Cerebellar nuclear complex (tissue), 1 donor: Measurements from ENCODE around the gene KRT32.
"Not testable (repeated sequence)": the region's sequence is repeated elsewhere in the genome, so short reads cannot be mapped to it uniquely, and the experiment has no call there.

Experiments used
- DNase-seq, 2 experiments: peaks; one replicate each; lab custom pipeline; 2025; lab: John Stamatoyannopoulos, UW

Gene KRT32

DNA sequence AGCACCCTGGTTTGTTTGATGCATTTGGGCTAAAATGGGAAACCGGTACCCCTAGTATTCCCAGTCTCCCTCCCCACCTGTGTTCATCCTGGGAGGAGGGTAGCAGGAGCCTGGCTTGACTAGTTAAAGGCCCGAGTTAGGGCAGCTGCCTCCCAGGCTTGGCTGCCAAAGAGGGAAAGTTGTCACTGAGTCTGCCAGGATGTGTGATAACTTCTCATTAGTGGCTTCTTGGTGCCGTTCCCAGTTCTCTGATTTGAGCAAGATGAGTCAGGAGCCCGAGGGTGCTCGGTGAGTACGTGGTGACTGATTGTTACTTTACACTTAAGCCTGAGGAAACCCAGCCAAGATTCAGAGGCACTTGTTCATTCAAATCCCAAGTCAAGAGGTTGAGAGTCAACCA lies 2.5 kb downstream of the KRT32 start:
- DNase-seq, result no peak

DNA sequence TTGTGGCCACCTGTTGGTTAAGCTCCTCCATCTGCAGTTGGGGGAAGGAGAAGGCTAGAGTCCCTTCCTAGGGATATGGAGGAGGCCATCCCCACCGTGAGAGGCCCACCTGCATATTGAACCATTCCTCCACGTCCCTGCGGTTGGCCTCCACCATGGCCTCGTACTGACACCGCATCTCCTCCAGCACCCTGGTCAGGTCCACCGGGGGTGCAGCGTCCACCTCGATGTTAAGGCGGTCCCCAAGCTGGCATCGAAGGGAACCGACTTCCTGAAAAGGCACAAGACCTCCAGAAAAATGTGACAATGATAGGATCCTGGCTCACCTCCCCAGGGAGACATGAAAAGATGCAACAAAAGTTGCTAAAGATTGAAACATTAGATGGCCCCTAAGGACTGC lies 3.0 kb downstream of the KRT32 start:
- no peak for DNase-seq

DNA sequence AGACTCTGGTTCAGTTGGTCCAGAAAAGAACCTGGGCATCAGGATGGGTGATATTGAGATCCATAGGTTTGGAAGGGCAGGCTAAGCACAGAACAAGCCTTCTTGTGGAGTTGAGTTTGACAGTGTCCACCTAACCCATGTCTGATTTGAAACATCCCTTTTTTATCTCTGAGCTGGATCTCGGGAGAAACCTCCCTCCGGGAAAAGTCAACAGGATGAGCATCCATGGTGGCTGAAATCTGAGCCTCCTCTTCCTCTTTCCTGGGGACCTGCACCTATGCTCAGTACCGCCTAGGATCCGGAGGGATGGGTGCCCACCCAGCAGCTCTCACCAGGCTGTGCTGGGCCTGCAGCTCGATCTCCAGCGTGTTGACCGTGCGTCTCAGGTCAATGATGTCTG lies 3.4 kb downstream of the KRT32 start:
- DNase-seq, result no peak

DNA sequence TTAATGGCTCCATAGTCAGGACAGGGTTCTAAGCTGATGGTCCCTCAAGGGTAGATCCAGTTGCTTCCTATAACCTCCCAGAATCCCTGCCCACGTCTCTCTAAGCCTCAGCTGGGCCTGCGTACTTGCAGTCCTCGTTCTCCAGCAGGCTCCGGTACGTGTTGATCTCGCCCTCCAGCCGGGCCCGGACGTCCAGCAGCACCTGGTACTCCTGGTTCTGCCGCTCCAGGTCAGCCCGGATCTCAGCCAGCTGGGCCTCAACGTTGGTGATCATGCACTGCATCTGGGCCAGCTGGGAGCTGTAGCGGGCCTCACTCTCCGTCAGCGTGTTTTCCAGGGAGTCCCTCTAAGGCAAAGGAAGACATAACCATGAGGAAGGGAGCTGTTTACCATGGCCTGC lies 4.5 kb downstream of the KRT32 start:
- no peak for DNase-seq

DNA sequence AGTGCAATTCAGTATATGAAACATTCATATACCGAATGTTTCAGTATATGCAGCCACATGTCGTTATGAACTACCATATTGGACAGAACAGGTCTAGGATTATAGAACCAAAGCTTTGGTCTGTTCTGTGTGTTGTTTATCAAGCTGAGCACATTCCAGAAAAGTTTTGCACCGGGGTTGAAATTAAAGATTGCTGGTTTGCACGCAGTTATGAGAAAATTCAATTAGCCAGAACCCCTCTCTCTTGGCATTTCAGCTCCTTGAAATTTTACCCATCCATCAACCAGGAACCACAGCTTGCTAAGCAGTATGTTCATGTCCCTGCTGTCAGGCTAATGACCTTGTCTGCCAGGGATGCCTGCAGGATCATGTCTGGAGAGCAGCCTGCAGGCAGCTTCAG lies 9.5 kb downstream of the KRT32 start:
- DNase-seq, result no peak

DNA sequence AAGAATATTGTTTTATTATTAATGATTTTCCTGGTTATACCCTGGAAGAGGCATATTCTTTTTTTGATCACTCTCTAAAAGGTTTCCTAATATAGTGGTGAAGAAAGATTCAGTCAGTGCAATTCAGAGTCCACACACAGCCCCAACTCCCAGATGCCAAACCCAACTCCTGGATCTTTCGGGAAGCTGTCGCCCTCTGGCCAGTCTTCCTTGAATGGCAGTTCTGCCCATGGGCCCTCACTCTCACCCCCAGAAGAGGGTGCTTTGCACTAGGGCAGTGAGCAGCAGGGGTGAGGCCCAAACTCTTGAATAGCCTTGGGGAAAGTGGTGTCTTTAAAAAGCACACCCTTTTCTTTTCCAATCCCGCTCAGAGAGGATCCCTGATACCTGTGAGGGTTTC lies 11.0 kb downstream of the KRT32 start:
- DNase-seq, result no peak

DNA sequence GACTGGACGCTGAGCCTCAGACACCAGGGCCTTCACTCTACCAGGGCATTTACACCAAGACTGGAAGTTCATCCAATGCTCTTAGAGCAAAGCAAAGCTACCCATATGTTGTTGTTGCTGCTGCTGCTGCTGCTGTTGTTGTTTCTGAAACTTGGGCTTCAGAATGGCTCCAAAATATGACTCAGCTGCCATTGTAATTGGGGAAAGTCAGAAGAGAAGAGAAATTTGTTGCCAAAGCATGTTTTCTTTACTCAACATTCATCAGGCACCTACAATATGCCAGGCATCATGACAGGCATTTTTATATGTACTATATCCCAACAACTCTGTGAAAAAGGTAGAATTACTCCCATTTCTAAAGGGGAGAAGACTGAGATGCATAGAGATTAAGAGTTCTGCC lies 11.9 kb downstream of the KRT32 start:
- no peak for DNase-seq

DNA sequence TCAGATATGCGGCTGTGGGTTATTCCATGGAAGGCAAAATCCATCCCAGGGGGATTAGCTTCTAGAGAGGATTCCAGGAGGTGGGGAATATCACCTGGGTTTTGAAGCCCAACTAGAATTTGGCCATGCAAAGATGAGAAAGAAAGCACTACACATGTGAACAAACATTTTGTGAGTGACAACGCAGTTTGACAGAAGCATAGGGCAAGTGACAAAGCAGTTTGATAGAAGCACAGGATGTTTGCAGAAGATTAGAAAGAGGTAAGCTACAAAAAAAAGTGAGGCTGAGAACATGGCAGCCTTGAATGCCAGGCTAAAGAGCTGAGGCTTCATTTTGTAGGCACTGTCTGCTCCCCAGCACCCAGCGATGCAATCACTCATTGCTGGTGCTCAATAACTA lies 14.1 kb downstream of the KRT32 start:
- no peak for DNase-seq

DNA sequence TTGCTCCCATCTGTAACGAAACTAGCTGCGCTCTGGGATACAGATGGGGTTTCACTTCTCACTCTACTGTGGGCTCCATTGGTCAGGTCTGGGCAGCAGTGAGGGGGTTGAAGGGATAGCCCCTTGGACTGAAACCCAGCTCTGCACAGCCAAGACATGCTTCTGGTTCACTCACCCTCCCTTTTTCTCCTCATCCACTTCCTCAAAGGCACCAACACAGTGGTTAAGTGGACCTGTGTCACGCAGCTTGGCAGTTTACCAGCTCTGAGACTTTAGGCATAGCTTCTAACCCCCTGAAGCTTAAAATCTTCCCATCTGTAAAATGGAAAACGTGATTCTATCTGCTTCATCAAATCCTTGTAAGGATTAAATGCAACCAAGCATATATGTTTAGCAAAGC lies 14.9 kb downstream of the KRT32 start:
- no peak for DNase-seq

DNA sequence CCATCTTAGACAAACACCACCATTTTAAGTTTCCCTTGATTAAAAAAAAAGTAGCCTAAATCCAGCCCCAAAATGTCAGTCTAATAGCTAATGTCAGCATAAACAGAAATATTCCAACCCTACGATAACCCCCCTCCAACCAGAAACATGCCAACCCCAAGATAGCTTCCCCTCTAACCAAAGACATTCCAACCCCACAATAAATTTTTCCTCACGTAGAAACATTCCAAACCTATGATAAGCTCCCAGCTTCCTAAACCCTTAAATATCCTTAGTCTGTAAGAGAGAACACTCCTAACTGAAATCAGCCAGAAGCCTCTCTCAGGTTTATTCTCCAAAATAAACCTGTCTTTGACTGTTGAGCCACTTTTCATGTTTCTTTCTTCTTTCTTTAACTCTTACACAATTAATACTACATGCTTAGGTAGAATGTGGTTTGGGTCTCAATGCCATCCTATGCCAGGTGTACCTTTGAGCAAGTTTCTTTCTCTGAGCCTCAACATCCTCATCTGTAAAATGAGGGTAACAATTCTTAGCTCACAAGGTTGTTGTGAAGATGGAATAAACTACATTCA lies 15.9 kb downstream of the KRT32 start:
- no peak for DNase-seq

DNA sequence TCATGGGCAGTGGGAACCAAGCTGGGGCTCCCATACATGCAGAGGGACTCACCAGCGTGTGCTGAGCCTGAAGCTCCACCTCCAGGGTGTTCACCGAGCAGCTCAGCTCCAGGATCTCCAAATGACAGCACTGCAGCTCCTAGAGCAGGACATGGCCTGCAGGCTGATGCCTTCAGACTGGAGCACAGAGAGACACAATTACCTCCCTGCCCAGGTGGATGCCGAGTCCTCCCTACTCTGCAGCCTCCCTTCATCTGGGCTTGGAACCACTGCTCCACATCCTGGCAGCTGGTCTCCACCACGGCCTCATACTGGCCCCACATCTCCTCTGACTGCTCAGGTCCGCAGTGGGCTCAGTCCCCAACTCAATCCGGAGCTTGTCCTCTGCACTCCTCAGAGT lies 18.2 kb downstream of the KRT32 start:
- no peak for DNase-seq

DNA sequence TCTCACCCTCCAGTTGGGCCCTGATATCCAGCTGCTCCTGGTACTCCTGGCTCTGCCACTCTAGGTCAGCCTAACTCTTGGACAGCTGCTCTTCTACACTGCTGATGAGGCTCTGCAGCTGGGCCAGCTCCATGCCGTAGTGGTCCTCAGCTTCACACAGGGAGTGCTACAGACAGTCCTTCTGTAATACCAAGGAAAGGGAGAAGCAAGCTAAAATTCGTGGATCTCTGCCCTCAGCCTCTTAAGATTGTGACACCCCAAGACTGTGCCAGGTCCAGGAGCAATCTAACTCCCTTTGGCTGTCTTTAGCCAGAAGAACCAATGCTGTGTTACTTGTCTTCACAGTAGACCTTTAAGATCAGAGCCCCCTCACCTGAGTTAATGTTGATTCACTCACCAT lies 18.7 kb downstream of the KRT32 start:
- no peak for DNase-seq

DNA sequence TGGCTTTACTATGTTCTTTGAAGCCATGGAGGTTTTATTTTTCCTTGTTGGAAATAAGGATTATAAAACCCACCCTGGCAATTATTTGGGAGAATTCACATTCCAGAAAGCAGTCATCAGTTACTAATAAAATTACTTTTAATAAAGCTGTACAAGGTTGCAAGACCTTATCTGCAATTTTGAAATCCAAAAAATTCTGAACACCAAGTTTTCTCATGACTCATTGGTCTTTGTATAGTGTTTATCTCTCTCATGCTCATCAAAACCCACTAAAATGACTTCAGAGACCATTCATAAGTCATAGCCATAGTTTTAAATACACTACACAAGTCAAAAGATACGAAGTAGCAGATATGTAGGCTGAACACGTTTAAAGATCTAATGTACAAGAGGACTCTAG lies 20.4 kb downstream of the KRT32 start:
- no peak for DNase-seq

DNA sequence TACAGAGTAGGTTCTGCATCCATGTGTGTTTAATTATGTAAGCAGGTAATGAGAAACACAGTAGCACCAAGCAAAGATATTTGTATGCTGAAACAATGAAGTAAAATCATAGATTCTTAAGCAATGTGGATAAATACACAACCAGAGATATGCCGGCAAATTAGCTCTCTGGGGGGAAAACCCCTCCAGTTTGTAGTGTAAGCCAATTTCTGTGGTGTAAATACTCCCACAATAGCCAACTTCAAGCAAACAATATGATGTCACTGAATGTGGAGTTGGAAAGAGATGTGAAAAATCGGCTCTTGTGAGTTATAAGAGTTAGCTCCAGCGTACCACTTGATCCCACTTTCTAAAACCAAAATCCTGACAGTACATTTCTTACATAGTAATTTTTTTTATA lies 22.5 kb downstream of the KRT32 start:
- DNase-seq, result no peak

DNA sequence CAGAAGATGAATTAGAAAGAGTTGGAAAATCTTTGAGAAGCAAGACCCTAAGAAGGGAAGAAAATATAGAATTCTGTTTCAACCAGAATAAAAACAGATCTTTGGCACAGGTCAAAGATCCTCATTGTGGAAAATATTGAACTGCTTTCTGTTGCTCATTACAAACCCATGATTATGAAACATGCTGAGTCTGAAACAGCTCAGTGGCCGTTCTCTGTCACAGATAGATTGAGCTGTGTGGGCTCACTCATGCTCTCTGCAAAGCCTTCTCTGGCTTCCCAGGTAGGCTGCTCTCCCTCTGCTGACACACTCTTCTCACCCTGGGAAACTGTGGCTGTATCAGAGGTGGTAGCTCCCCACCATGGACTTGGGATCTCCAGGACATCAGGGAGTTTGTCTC lies 23.0 kb downstream of the KRT32 start:
- DNase-seq, result no peak

DNA sequence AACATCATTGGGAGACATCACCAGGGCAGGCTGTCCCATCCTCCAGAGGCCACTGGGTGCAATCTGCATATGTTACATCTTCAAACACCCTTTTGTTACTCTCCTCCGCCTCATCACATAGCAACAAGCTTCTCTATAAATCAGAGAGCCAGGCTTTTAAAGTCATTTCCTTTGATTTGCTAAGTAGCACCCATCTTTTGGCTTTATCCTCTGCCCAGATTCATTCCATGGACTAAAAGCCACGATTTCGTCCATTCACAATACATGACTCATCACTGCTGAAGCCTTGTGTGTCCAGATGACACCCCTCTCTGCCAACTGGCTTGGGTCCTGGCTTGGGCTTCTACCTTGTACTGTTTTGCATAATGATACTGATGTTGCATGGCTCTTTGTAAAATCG lies 24.4 kb downstream of the KRT32 start:
- DNase-seq, result no peak

DNA sequence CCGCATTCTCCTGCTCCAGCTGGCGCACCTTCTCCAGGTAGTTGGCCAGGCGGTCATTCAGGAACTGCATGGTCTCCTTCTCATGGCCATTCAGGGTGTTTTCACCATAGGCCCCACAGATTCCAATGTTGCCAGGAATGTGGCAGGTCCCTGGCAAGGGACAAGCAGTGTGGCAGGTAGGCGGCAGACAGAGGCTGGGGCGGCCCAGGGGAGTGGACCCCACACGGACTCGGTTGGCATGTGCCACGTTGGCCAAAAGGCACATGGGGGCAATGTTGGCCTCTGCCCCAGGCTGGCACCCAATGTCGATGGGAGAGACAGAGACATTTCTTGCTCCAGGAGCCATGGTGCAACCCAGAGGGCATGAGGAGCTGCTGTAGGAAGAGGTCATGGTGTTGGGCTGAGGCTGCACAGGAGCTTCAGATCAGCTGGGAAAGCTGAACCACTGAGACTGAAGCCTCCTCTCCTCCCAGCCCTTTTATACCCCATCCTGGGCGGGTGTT lies 26.6 kb downstream of the KRT32 start, which contains the start of gene KRT38:
Gene KRT38 (minus strand): TSS at position 453 of the 503 bp plus-strand sequence. CDS start 62 bp downstream, at position 391.
- no peak for DNase-seq

DNA sequence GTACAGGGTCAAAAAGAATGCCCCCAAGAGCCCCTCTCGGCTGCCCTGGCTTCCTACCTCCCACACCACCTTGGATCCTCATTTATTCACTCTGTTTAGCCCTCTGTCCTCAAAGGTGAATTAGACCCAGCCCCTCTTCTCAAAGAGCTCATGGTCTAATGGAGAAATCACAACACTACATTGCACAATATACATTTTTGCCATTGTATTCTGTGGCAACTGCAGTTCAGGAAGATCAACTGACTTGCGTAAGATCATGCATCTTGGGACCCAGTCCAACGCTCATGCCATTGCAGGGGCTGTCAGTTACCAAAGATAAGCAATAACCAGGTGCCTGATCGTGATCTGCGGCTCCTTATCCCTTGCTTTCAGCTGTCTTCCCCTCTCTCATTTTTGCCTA lies 27.8 kb downstream of the KRT32 start:
- no peak for DNase-seq

DNA sequence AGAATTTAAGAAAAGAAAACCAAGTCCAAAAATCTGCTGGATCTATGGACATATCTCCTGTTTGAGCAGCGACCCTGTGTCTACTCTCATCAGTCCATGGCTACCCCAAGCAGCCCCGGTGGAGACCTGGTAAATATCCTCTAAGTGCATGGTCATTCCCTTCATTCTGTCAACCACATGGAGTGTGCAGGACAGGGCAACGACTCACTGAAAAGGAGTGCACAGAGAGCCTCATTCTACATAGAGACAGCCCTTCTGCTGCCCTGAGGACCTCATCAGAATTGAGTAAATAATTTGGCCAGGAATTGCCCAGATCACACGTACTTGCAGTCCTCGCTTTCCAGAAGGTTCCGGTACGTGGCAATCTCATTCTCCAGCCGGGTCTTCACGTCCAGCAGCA lies 29.4 kb downstream of the KRT32 start:
- no peak for DNase-seq

DNA sequence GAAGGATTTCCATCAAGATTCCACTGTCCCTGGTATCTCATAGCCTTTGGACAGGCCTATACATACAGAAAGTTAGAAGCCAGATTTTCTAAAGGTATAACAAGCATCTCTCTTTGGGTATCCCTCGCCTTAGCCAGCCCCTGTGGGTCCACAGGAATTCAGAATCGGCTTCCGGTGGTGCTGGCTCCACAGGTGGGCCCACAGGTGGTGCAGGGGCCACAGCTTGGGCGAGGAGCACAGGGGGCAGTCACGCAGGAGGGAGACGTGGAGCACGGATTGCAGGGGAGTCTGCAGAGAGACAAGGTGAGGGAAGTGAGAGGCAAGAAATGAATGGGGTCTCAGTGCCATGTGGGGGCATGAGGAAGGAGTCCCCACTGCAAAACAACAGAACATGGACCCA lies 29.9 kb downstream of the KRT32 start:
- DNase-seq, result no peak

DNA sequence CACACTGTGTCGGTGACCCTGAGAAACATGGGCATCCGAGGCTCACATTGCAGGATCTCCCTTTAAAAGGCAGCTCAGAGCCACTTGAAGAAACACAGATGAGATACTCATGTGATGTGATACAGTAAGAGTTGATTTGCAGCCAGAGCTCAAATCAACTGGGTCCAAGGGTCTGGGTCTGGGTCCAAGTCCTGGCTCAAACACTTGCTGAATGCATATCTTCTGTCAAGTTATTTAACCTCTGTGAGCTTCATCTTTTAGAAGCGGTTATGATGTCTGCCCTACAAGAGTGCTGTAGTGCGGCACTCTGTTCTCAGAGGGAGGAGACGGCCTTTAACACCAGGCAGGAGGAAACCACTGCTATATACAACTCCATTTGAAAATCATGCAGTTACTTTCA lies 32.8 kb downstream of the KRT32 start:
- no peak for DNase-seq

DNA sequence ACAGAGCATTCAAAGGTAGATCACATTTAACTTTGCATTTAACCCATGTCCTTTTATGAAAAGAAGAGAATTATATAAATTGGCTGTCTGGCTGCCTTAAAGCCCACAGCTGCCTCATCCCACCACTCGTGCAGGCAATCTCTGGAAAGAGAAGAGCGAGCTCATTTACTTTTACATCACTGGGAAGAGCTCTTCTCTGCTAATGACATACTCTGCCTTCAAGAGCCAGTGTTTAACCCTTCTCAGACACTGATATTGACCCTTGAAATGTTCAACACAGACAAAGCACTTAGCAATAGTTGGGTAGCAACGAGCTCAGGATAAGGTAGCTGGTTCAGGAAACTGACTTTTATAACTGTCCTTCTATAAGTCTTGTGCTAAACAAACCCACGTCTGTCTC lies 33.2 kb downstream of the KRT32 start:
- DNase-seq, result no peak

DNA sequence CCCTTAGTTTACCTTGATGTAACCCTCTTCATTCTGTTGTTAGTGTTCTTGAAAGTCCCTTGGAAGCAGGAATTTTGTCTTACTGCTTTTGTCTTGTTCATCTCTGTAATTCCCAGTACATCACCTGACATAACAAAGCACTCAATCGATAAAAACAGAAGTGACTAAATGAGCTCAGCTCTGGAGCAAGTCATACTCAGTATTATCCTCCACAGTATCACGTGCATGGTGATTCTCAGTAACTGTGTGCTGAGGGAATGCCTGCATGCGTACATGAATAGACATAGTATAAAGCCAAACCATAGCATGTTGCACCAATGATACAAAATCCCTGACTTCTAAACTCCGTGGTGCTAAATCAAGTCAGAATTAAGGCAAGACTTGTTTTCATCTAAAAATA lies 33.6 kb downstream of the KRT32 start:
- no peak for DNase-seq

DNA sequence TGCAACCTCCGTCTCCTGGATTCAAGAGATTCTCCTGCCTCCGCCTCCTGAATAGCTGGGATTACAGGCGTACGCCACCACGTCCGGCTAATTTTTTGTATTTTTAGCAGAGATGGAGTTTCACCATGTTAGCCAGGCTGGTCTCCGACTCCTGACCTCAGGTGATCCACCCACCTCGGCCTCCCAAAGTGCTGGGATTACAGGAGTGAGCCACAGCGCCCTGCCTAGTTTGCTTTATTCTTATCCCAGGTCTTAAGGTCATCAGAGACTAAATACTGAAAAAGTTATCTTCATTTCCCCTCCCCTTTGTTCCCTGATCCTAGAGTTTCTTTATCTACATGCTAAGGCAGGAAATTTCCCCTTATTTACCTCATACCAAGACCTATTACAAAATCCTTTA lies 36.8 kb downstream of the KRT32 start:
- not testable (repeated sequence) for DNase-seq

DNA sequence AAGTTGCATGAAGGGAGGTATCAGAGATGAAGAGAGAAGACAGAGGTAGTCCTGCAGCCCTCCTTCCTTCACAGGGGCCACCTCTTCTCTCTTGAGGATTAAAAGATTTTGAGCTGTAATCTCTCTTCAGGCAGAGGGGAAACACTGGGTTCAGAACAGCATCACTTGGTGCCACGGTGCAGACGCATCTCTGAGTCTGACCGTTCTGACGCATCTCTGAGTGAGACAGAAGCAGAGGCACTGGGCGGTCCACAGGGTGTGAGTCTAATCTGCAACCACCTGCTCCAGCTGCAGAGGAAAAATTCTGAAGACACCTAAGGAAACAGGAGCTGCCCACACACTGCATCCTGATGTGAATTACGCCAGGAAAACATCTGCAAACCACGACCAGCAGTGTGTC lies 37.5 kb downstream of the KRT32 start:
- no peak for DNase-seq
